COLO668 (cell line): ENCODE measurements around the gene PLA2G2F.
"Not testable (repeated sequence)": the region's sequence is repeated elsewhere in the genome, so short reads cannot be mapped to it uniquely, and the experiment has no call there.

ENCODE experiments used
- DNase-seq: peaks from one replicate; lab custom pipeline; 2025; ENCODE audit not compliant: unreplicated experiment; lab: John Stamatoyannopoulos, UW

PLA2G2F gene

GRCh38 chr1:20114021-20114648, 25.0 kb upstream of the PLA2G2F start:
- no peak for DNase-seq

- DNase-seq = no peak
Measured at GRCh38 chr1:20115479-20115878, 23.6 kb upstream of the PLA2G2F start.

DNA sequence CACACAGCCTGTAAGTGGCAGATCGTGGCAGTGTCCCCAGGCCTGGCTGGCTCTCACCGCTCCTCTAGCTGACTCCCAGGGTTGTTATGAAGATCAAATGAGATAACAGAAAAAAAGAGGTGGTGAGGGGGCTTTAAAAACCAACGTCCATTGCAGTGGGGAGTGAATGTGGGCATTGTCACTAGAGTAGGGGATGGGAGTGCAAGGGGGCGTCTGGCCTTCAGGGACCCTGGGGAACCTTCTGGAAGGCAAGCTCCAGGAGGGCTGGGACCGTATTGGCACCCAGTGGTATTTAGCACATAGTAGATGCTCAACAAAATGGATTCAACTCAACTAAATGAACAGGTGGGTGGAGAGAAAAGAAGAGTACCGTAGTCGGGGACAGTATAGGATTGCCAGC, 23.2 kb upstream of the PLA2G2F start:
- no peak for DNase-seq

GRCh38 chr1:20117236-20117635, 21.9 kb upstream of the PLA2G2F start:
- DNase-seq = no peak

DNA sequence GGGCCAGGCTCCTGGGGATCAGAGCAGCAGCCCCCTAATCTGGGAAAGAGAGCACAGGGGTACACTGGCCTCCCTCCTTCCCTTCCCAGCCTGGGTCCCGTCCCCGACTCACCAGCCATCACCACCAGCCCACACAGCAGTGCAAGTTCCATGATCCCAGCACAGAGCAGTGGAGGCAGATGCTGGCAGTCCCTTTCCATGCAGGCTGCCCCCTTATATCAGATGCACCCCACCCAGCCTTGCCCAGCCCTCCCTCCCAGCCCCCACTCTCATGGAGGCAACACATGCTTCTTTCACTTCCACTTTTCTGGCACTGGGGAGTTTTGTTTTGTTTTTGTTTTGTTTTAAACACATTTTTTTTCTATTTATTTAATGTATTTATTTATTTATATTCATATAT, 19.8 kb upstream of the PLA2G2F start, which contains the start of gene PLA2G2D:
Gene PLA2G2D (minus strand): TSS at position 190 of the 400 bp plus-strand sequence. CDS start 38 bp downstream, at position 152.
- no peak for DNase-seq

DNA sequence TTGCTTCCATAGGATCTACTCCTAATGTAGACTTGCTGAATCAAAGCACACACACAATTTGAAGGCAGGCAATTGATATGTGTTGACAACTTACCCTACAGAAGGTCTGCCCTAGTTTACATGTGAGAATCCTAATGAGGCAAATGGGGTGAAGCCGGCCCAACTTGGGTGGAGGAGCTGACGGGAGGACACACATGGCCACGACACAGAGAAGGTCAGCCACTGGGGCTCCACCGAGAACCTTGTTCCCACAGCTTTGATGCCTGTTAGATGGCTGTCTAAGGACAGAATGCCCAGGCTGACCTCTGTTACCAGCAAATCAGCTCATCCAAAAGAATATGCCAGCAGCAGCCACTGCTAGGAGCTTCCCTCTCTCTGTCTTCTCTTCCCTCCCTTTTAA, 18.3 kb upstream of the PLA2G2F start:
- DNase-seq = no peak

DNA sequence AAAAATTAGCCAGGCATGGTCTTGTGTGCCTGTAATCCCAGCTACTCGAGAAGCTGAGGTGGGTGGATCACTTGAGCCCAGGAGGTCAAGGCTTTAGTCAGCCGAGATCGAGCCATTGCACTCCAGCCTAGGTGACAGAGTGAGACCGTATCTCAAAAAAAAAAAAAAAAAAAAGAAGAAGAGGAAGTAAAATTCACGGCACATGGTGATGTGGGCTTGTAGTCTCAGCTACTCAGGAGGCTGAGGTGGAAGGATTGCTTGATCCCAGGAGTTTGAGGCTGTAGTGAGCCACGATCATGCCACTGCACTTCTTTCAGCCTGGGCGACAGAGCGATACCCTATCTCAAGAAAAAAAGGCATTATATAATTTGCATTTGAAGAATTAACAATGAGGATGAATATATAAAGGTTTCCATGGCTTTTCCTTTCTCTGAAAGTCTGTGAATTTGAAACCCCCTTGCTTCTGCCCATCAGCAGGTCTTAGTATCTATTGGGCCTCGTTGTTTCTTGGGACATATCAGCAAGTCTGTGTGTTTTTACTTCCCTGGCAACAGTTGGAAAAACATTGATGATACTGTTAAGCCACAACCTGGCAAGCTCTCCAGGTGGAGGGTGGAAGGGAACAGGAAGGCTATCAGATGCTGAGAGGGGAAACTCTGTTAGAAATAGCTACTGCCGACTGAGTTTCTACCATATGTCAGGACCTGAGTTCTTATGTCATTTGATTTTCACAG, 15.2 kb upstream of the PLA2G2F start:
- no peak for DNase-seq

DNA sequence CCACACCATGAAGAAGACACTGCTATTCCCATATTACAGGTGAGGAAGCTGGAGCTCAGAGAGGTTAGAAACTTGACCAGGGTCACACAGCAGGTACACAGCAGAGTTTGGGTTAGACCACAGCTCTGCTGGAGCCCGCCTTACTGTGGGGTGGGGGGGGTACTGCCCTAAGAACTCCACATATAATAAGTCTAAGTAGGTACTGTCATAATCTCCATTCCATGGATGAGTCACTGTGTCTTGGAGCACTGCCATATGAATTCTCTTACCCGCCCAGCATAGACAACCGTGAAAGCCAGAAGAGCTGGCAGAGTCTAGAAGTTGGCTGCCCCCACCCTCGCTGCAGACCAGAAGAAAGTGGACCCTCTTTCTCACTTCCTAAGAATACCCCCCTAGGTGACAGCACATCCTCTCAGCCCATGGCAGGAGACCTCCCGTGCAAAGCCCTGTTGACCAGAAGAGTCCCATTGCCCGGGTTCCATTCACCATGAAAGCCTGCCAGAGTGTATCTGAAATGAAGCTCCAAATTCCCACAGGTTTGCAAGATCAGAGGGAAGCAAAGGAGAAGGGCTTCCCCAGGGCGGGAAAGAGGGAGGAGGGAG, 14.6 kb upstream of the PLA2G2F start:
- no peak for DNase-seq

GRCh38 chr1:20125100-20125499, 14.0 kb upstream of the PLA2G2F start:
- DNase-seq = no peak

GRCh38 chr1:20126041-20126805, 12.9 kb upstream of the PLA2G2F start:
- DNase-seq = no peak

DNA sequence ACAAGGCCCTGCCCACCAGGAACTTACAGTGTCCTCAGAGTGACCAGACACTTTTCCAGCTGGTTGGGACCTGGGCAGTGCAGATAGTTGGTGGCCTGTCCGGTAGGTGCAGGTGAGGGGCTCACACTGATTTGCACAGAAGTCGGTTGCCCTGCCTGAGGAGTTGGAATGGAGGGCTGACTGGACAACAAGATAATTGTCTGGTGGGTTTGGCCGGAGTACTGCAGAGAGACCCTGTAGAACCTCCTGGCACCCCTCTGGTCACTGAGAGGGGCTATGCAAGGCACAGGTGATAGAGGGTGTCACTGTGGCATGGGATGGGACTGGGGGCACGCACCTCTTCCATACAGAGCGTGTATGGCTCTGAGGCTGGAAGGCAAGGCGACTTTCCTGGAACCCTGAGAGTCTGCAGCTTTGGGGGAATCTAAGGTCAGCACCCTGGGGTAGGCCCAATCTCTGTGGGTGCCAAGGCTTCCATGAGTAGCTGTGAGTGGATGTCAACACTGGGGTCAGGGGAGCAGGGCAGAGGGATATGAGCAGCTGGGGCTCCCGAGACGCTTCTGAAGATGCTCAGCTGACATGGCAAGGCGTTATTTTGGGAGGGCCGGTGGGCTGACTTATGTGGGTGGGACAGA, 12.2 kb upstream of the PLA2G2F start:
- DNase-seq = no peak

DNA sequence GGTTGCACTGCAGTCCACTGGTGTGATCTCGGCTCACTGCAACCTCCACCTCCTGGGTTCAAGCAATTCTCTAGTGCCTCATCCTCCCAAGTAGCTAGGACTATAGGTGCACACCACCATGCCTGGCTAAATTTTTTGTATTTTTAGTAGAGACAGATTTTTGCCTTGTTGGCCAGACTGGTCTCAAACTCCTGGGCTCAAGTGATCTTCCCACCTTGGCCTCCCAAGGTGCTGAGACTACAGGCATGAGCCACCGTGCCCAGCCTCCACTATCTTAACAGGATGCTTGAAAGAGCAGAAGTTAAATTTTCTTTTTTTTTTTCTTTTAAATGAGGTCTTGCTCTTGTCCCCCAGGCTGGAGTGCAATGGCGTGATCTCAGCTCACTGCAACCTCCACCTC, 8.6 kb upstream of the PLA2G2F start:
- DNase-seq = not testable (repeated sequence)

GRCh38 chr1:20134995-20135394, 4.1 kb upstream of the PLA2G2F start:
- DNase-seq = no peak

DNA sequence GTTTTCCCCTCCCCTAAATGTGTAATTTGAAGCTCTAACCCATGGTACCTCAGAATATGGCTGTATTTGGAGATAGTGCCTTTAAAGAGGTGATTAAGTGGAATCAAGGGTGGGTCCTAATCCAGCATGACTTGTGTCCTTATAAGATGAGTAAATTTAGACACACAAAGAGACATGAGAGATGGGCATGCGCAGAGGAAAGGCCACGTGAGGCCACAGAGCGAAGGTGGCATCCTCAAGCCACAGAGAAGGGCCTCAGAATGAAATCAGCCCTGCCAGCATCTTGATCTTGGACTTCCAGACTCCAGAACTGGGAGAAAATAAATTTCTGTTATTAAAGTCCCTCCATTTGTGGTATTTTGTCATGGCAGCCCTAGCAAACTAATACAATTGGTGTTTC, 2.9 kb upstream of the PLA2G2F start:
- DNase-seq = no peak

DNA sequence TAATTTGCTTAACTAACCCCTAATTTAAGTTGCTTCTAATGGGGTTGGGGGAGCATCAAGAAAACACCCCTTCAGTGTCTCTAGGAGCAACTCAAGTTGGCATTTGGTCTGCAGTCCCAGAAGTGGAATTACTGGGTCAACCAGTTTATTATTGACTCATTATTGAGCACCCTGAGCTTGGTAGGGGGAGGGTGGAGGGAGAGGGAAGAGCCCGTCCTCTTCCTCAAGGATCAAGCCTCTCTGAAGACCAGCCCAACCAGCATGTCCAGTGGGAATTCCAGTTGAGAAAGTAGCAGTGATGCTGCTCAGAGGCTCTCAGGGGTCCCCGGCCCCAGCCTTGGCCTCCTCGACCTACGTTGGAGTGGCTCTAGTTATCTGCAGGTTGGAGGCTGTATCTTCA, 2.1 kb upstream of the PLA2G2F start:
- no peak for DNase-seq

DNA sequence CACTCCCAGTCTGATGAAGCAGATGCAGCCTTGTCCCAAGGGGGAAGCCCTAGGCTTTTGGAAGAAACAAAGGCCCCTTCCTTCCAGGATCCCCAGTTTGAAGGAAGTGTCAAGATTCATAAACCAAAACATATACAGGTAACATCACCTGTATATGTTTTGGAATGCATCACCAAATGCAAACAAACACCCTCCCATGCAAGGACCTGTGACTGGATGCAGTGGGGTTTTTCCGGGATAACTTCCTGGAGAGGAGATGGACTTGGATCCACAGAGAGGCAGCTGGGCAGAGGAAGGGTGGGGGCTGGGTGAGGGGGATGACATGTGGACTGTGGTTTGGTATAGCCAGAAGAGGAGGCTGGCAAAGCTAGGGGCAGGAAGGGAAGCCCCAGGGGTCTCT, 1.5 kb upstream of the PLA2G2F start:
- DNase-seq = no peak

DNA sequence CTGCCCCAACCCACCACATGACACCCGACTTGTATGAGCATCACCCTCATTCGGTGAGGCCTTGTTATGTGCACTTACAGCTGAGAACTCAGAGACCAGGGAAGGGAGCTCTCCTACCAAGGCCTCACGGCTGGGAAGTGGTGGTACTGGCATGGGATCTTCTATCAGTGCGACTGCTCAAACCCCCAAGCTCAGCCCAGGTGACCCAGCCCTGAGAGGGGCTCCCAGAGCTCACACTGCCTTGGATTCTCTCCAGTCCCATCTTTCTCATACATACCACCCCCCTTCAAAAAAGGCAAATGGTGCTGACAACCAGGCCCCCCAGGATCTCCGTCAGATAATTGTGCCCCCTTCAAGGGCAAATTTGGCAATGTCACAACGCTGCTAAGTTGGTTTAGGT, 777 bp upstream of the PLA2G2F start:
- DNase-seq = no peak

GRCh38 chr1:20139776-20140612, 871 bp downstream of the PLA2G2F start:
- no peak for DNase-seq

- DNase-seq = no peak
Measured at GRCh38 chr1:20141001-20141400, 1.9 kb downstream of the PLA2G2F start.

DNA sequence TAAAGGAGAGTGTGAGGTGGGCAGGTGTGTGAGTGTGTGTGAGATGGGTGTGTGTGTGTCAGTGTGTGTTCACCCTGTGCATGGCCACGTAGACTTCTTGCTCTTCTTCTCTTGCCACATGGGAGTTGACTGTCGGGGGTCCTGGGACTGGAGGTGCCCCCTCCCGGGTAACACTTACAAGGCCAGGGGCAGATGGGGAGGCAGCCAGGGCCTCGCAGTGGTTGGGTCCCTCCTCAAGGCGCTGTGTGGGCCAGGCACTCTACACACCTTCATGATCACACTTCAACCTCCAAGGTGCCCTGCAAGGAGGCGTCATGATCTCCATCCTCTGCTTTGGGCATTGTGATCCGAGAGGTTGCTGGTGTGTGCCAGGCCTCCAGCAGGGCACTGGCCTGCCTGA, 2.3 kb downstream of the PLA2G2F start:
- DNase-seq = no peak
